Measurements from ENCODE around the gene URB1.
A peak's percentile ranks its signal among the peaks of the same experiment; 100 is the strongest.

The URB1 gene

GRCh38 chr21:32413697-32414578 lies 21.1 kb upstream of the URB1 start (continued):
- TF ChIP-seq PRDM6 (tag by site-specific recombination; IDR thresholded peaks at IDR 0.05) (peak; percentile 77), ZBTB48 (tag by site-specific recombination; IDR thresholded peaks at IDR 0.05) (peak; percentile 100), ZSCAN16 (tag by site-specific recombination; IDR thresholded peaks at IDR 0.05) (no peak), YY1 (tag by site-specific recombination; IDR thresholded peaks at IDR 0.05) (no peak), OSR2 (tag by site-specific recombination; IDR thresholded peaks at IDR 0.05) (peak; percentile 82), ZBTB17 (tag by site-specific recombination; IDR thresholded peaks at IDR 0.05) (peak; percentile 59; the same call in 1 of the 2 replicates), ZEB2 (tag by site-specific recombination; IDR thresholded peaks at IDR 0.05) (peak; percentile 61), ATF2 (tag by site-specific recombination; IDR thresholded peaks at IDR 0.05; ENCODE audit: low read depth) (peak; percentile 81), ZBTB44 (tag by site-specific recombination; IDR thresholded peaks at IDR 0.05) (peak; percentile 93), ZNF157 (tag by site-specific recombination; IDR thresholded peaks at IDR 0.05) (no peak), ZNF184 (tag by site-specific recombination; IDR thresholded peaks at IDR 0.05) (0 out of 2 replicates have a peak, but pooled peaks have one; percentile 25), ZNF580 (tag by site-specific recombination; IDR thresholded peaks at IDR 0.05) (no peak), ZNF335 (tag by site-specific recombination; conservative IDR thresholded peaks at IDR 0.05) (peak; percentile 93), ZNF585B (tag by site-specific recombination; IDR thresholded peaks at IDR 0.05) (no peak), ZNF146 (tag by site-specific recombination; IDR thresholded peaks at IDR 0.05) (peak; percentile 65; the same call in 1 of the 2 replicates), SALL2 (tag by site-specific recombination; IDR thresholded peaks at IDR 0.05; ENCODE audit: borderline replicate concordance) (no peak), ZNF350 (tag by site-specific recombination; IDR thresholded peaks at IDR 0.05) (no peak), ZNF280C (tag by site-specific recombination; IDR thresholded peaks at IDR 0.05) (no peak), ZNF19 (tag by site-specific recombination; IDR thresholded peaks at IDR 0.05; ENCODE audit: low read depth) (no peak), ZNF510 (tag by site-specific recombination; IDR thresholded peaks at IDR 0.05; ENCODE audit: insufficient replicate concordance) (no peak), ZNF16 (tag by site-specific recombination; IDR thresholded peaks at IDR 0.05; ENCODE audit: low read depth) (no peak), ZBTB21 (tag by site-specific recombination; IDR thresholded peaks at IDR 0.05) (peak; percentile 68; the same call in 1 of the 2 replicates), KLF9 (tag by site-specific recombination; IDR thresholded peaks at IDR 0.05; ENCODE audit: low read depth) (no peak), ZNF785 (tag by site-specific recombination; IDR thresholded peaks at IDR 0.05) (no peak), KLF8 (tag by site-specific recombination; IDR thresholded peaks at IDR 0.05) (peak; percentile 13; the same call in 1 of the 2 replicates), ZSCAN23 (tag by site-specific recombination; IDR thresholded peaks at IDR 0.05) (no peak), GFI1B (tag by site-specific recombination; IDR thresholded peaks at IDR 0.05) (no peak), ZBTB6 (tag by site-specific recombination; IDR thresholded peaks at IDR 0.05) (no peak), KLF17 (tag by site-specific recombination; IDR thresholded peaks at IDR 0.05) (0 out of 2 replicates have a peak, but pooled peaks have one; percentile 32)

All from HEK293 (cell line).